Skeletal muscle tissue (tissue), 4 donors: ENCODE measurements around the gene CPNE8. TPM values are rescaled to one million over a fixed set of nuclear protein-coding genes. Genes with fewer than 3 reads are reported as not detected.

ENCODE experiments used
- H3K27ac ChIP-seq: one replicate; pipeline ENCODE4 v1.7.0; 2013; ENCODE audit warnings: mild to moderate bottlenecking, low read depth, low read length, inconsistent platforms
- H3K27me3 ChIP-seq, 3 donors: one replicate each; pipeline ENCODE4 v1.7.0; 2013; ENCODE audit warnings: low read length in 3 of 3; ENCODE audit not compliant: control insufficient read depth in 3 of 3, insufficient read depth in 3 of 3
- H3K36me3 ChIP-seq, 3 donors: one replicate each; pipeline ENCODE4 v1.7.0; 2013; ENCODE audit warnings: low read length in 3 of 3; ENCODE audit not compliant: control insufficient read depth in 3 of 3, insufficient read depth in 3 of 3
- H3K4me1 ChIP-seq, 3 donors: one replicate each; pipeline ENCODE4 v1.7.0; 2013; ENCODE audit warnings: low read length in 3 of 3, mild to moderate bottlenecking in 3 of 3; ENCODE audit not compliant: control insufficient read depth in 3 of 3, insufficient read depth in 3 of 3
- H3K4me3 ChIP-seq, 3 donors: one replicate each; pipeline ENCODE4 v1.7.0; 2013; ENCODE audit warnings: low read length in 3 of 3
- H3K9ac ChIP-seq, 3 donors: one replicate each; pipeline ENCODE4 v1.7.0; 2013; ENCODE audit warnings: low read length in 3 of 3, mild to moderate bottlenecking in 3 of 3, moderate library complexity in 2 of 3, low read depth in 1 of 3
- H3K9me3 ChIP-seq, 3 donors: one replicate each; pipeline ENCODE4 v1.7.0; 2013; ENCODE audit warnings: low read length in 3 of 3; ENCODE audit not compliant: control insufficient read depth in 3 of 3
- total RNA-seq: library from RNA; depleted of rRNA; stranded (reverse); fragments of >200 nt; gene quantifications from one replicate; pipeline ENCODE4 v1.2.3, GENCODE V29; 2014
- donor health status: Osteomylitis.

Gene CPNE8
- total RNA-seq, 1 donor from 2014 or later: 4.7 TPM

GRCh38 chr12:38646146-38646545 is 259.2 kb downstream of the CPNE8 start:
- no peaks in the 10 kb centered on the region for H3K4me1 ChIP-seq
- no peak overlapping the region for H3K9ac ChIP-seq
- H3K4me3 ChIP-seq: no peak overlapping the region
- no peak overlapping the region for H3K27ac ChIP-seq
- no peaks in the 10 kb centered on the region for H3K27me3 ChIP-seq
- H3K9me3 ChIP-seq: no peaks in the 10 kb centered on the region
- no peaks in the 10 kb centered on the region for H3K36me3 ChIP-seq

GRCh38 chr12:38639625-38640024 is 265.8 kb downstream of the CPNE8 start:
- Histone ChIP-seq H3K36me3 (no peaks in the 10 kb centered on the region), H3K27me3 (no peaks in the 10 kb centered on the region), H3K4me3 (no peak overlapping the region), H3K27ac (no peak overlapping the region), H3K9me3 (no peaks in the 10 kb centered on the region), H3K9ac (no peak overlapping the region), H3K4me1 (no peaks in the 10 kb centered on the region)

- Histone ChIP-seq H3K9ac (no peak overlapping the region), H3K27me3 (no peaks in the 10 kb centered on the region), H3K36me3 (no peaks in the 10 kb centered on the region), H3K4me1 (no peaks in the 10 kb centered on the region), H3K27ac (no peak overlapping the region), H3K9me3 (no peaks in the 10 kb centered on the region), H3K4me3 (no peak overlapping the region)
Measured at GRCh38 chr12:38638401-38638800, 267.0 kb downstream of the CPNE8 start.

GRCh38 chr12:38633511-38633910 is 271.9 kb downstream of the CPNE8 start:
- Histone ChIP-seq H3K36me3 (no peaks in the 10 kb centered on the region), H3K4me1 (no peaks in the 10 kb centered on the region), H3K27ac (no peak overlapping the region), H3K9me3 (no peaks in the 10 kb centered on the region), H3K27me3 (no peaks in the 10 kb centered on the region), H3K9ac (no peak overlapping the region), H3K4me3 (no peak overlapping the region)

GRCh38 chr12:38629064-38629463 is 276.3 kb downstream of the CPNE8 start:
- no peaks in the 10 kb centered on the region for H3K36me3 ChIP-seq
- H3K9me3 ChIP-seq: no peaks in the 10 kb centered on the region
- no peak overlapping the region for H3K4me3 ChIP-seq
- no peaks in the 10 kb centered on the region for H3K4me1 ChIP-seq
- H3K9ac ChIP-seq: no peak overlapping the region
- no peak overlapping the region for H3K27ac ChIP-seq
- no peaks in the 10 kb centered on the region for H3K27me3 ChIP-seq

- Histone ChIP-seq H3K9me3 (no peaks in the 10 kb centered on the region), H3K4me1 (no peaks in the 10 kb centered on the region), H3K27ac (no peak overlapping the region), H3K27me3 (no peaks in the 10 kb centered on the region), H3K4me3 (no peak overlapping the region), H3K9ac (no peak overlapping the region), H3K36me3 (no peaks in the 10 kb centered on the region)
Measured at GRCh38 chr12:38628288-38628687, 277.1 kb downstream of the CPNE8 start.

GRCh38 chr12:38625306-38625705 is 280.1 kb downstream of the CPNE8 start:
- Histone ChIP-seq H3K9ac (no peak overlapping the region), H3K4me1 (no peaks in the 10 kb centered on the region), H3K27ac (no peak overlapping the region), H3K36me3 (no peaks in the 10 kb centered on the region), H3K9me3 (no peaks in the 10 kb centered on the region), H3K4me3 (no peak overlapping the region), H3K27me3 (no peaks in the 10 kb centered on the region)

- no peaks in the 10 kb centered on the region for H3K27me3 ChIP-seq
- H3K36me3 ChIP-seq: no peaks in the 10 kb centered on the region
- H3K9ac ChIP-seq: no peak overlapping the region
Measured at GRCh38 chr12:38614171-38614570, 291.2 kb downstream of the CPNE8 start.

GRCh38 chr12:38610808-38611350 is 294.5 kb downstream of the CPNE8 start:
- Histone ChIP-seq H3K9me3 (no peaks in the 10 kb centered on the region), H3K9ac (no peak overlapping the region), H3K4me1 (no peaks in the 10 kb centered on the region), H3K27ac (no peak overlapping the region), H3K27me3 (no peaks in the 10 kb centered on the region), H3K4me3 (no peak overlapping the region), H3K36me3 (no peaks in the 10 kb centered on the region)

More at GRCh38 chr12:38614171-38614570, 291.2 kb downstream of the CPNE8 start:
- Histone ChIP-seq H3K9me3 (no peaks in the 10 kb centered on the region), H3K4me1 (no peaks in the 10 kb centered on the region), H3K4me3 (no peak overlapping the region), H3K27ac (no peak overlapping the region)

GRCh38 chr12:38607295-38607694 is 298.1 kb downstream of the CPNE8 start:
- H3K4me3 ChIP-seq: no peak overlapping the region
- H3K27ac ChIP-seq: no peak overlapping the region
- no peak overlapping the region for H3K9ac ChIP-seq
- H3K27me3 ChIP-seq: no peaks in the 10 kb centered on the region
- no peaks in the 10 kb centered on the region for H3K36me3 ChIP-seq
- no peaks in the 10 kb centered on the region for H3K4me1 ChIP-seq
- no peaks in the 10 kb centered on the region for H3K9me3 ChIP-seq
